PFSK-1 (cell line): ENCODE data around the gene ERICH2.

Experiments used
- POLR2AphosphoS5 ChIP-seq: IDR thresholded peaks from 2 replicates; pipeline ENCODE4 v1.6.1; 2012; ENCODE audit warnings: low read depth, mild to moderate bottlenecking, control low read depth, low read length, moderate library complexity
- SIN3A ChIP-seq: IDR thresholded peaks from 2 replicates; pipeline ENCODE4 v1.6.1; 2012; ENCODE audit warnings: mild to moderate bottlenecking, low read length, moderate library complexity, borderline replicate concordance; ENCODE audit not compliant: insufficient read depth
- TAF1 ChIP-seq: IDR thresholded peaks from 2 replicates; pipeline ENCODE4 v1.6.1; 2012; ENCODE audit warnings: low read length, control low read depth, borderline replicate concordance; ENCODE audit not compliant: insufficient read depth
- TF ChIP-seq, protein P1 (sequence below), 2 experiments: IDR thresholded peaks; 2 replicates each; pipeline versions ENCODE4 v1.6.1 to v1.8.0; 2011 to 2012; ENCODE audit warnings: low read depth in 2 of 2, low read length in 2 of 2, control low read depth in 1 of 2, inconsistent platforms in 1 of 2, mild to moderate bottlenecking in 1 of 2, moderate library complexity in 1 of 2; ENCODE audit not compliant: insufficient read depth in 1 of 2

DNA sequence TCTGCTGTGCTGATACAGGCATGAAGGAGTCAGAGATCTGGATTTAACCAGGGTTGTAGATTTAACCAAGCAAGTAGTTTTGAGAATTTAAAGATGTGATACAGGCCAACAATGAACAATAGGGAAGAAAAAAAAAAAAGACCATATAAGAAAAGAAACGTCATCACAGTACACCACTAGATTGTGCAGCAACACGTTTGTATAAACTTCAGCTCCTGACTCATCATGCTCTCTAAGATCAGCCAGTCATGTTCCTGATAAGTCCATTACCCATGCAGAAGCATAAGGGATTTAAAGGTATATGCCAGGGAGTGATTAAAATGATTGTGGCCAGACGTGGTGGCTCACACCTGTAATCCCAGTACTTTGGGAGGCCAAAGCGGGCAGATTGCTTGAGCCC lies 22.3 kb upstream of the ERICH2 start:
- TF ChIP-seq TAF1, result no peak
- TF ChIP-seq POLR2AphosphoS5, result no peak
- TF ChIP-seq, protein P1, sequence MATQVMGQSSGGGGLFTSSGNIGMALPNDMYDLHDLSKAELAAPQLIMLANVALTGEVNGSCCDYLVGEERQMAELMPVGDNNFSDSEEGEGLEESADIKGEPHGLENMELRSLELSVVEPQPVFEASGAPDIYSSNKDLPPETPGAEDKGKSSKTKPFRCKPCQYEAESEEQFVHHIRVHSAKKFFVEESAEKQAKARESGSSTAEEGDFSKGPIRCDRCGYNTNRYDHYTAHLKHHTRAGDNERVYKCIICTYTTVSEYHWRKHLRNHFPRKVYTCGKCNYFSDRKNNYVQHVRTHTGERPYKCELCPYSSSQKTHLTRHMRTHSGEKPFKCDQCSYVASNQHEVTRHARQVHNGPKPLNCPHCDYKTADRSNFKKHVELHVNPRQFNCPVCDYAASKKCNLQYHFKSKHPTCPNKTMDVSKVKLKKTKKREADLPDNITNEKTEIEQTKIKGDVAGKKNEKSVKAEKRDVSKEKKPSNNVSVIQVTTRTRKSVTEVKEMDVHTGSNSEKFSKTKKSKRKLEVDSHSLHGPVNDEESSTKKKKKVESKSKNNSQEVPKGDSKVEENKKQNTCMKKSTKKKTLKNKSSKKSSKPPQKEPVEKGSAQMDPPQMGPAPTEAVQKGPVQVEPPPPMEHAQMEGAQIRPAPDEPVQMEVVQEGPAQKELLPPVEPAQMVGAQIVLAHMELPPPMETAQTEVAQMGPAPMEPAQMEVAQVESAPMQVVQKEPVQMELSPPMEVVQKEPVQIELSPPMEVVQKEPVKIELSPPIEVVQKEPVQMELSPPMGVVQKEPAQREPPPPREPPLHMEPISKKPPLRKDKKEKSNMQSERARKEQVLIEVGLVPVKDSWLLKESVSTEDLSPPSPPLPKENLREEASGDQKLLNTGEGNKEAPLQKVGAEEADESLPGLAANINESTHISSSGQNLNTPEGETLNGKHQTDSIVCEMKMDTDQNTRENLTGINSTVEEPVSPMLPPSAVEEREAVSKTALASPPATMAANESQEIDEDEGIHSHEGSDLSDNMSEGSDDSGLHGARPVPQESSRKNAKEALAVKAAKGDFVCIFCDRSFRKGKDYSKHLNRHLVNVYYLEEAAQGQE (IDR thresholded peaks at IDR 0.05; ENCODE audit: insufficient read depth in 1 of 2, low read depth in 2 of 2, low read length in 2 of 2), result no peak
- TF ChIP-seq SIN3A, result no peak
